Activated CD4-positive, alpha-beta T cell treated with anti-CD3 and anti-CD28 coated beads, Interleukin-2, amount 50 U/mL, for 16 hours (primary cell): ENCODE measurements around the gene HTRA3.

Source experiments
- DNase-seq: peaks from one replicate; pipeline ENCODE4 v3.0.0-alpha.2; 2020

The HTRA3 gene

DNA sequence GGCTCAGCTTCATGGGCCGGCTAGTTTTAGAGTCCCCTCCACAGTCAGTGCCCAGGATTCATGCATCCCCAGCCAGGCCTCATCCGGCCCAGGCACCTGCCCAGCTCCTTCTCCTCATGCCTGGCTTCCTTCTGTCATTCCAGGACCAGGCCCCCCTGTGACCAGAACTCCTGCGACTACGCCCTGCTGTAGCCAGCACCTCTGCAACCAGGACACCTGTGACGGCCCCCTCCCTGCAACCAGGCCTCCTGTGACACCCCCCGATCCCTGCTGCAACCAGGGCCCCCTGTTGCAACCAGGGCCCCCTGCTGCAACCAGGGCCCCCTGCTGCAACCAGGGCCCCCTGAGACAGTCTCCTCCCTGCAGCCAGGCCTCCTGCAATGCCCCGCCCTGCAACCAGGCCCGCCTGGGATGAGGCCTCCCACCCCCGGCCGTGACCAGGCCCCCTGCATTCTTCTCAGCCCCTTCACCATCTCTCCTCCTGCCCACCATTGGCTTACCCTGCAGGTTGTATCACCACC is 46.8 kb downstream of the HTRA3 start:
- DNase-seq, result no peak

DNA sequence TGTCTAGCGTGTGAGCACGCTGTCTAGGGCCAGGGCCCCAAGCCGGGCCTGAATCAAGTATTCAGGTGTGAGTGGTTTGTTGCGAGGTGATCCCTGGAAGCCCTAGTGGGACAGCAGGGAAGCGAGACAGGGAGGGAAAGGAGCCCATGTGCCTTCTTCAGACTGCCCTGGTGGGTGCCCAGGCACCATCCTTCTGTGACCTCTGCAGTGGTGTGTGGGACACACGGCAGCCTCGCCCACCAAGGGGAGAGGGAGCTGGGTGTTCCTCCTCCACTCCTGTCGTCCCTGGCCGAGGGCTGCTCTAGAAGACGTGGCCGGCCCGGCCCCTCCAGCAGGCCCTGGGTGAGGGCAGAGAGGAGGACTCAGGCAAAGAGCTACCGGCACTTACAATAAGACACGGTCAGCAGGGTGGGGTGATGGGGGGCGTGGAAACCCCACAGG is 47.4 kb downstream of the HTRA3 start:
- DNase-seq, result no peak

DNA sequence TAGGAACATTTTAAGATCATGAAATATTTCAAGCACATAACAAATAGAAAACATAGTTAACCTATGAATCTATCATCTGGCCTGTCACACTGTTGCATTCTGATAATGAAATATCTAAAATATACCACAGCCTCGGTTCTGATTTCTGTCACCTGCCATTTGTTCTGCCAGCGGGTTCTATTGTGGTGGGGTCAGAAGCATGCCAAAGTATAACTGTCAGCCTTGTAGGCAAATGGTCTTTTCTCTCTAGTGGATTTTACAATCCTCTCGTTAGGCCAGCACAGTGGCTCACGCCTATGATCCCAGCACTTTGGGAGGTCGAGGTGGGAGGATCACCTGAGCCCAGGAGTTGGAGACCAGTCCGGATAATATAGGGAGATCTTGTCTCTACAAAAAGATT is 47.9 kb downstream of the HTRA3 start:
- no peak for DNase-seq

- no peak for DNase-seq
Measured at GRCh38 chr4:8318509-8318908, 49.0 kb downstream of the HTRA3 start.

- DNase-seq, result no peak
Measured at GRCh38 chr4:8319061-8319460, 49.5 kb downstream of the HTRA3 start.

DNA sequence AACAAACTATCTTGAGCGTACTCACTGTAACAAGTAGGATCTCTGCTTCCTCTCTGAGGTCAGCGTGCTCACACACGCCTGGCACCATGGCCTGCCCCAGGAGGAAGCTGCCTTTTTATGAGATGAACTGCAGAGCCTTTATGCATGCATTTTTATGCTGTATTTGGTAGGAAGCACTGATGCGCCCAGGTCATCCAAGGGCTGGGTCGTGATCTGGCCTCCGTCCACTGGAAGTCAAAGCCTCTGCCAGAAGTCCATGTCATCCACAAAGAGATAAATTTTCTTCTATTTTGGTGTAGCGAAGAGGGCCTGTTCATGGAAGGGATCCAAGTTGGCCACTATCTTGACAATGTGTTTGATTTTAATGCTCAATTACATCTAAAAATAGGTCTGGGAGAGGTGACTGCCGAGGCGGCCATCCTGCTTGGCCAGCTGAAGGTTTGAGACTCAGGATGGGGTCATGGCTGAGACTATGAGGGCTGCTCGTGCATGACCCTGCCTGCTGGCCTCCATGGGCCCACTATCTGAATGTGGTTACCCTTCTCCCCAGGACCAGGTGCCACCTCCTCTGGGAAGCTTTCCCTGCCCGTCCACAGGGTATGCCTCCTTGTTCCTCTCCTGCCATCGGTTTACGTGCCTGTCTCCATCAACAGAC is 50.3 kb downstream of the HTRA3 start:
- no peak for DNase-seq

GRCh38 chr4:8320386-8320750 is 50.8 kb downstream of the HTRA3 start:
- DNase-seq, result no peak

GRCh38 chr4:8321220-8321619 is 51.7 kb downstream of the HTRA3 start:
- no peak for DNase-seq

DNA sequence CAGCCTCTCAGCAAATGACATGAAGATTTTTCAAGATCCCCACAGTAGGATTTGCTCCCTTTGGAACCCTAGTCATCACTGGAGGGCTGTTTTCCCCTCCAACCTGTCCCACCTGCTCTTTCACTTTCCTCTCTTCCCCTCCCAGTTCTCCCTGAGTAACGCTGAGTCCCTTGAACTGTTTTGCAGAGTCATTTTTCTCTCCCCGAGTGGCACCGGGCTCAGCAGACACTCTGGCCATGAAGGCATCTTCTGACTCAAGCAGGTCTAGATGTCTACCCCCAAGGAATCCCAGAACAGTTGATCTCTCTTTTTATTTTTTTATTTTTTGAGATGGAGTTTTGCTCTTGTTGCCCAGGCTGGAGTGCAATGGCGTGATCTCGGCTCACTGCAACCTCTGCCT is 52.2 kb downstream of the HTRA3 start:
- DNase-seq, result no peak

DNA sequence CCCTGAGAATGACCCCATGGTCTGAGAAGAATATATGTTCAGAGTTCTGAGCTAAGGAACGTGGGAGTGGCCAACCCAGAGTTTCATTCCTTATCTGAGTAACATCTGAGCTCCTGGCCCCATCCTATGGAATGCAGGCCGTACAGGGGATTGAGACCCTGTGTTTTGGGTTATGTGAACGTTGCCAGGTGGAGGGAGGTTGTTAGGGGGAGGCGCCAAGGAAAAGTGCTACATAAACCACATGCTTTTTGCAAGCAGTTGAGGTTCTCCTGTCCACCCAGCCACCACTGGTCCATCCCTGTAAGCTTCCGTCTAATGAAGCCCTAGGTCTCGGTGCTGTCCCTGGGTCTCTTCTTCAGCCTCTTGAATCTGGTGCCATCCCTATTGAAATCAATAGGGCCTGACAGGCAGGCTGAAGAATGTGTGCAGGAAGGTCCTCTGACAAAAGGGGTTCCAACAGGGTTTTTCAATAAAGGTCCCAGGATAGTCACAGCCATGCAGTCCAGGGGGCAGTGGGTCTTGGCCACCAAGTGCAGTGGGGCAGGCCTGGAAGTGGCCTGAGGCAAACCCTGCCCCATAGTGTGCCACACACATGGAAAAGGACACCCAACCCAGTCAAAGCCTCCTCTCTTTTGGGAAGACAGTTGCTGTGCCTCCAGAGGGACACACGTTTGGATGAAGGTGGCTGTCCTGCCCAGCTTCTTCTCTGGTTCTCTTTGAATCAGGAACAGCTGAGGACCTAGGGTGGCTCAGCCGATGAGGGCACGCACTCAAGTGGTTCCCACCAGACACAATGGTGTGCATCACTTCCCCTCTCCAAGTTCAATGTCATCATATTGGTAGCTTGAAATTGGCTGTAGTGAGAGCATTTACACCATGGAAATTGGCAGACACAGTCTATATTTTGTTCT is 53.5 kb downstream of the HTRA3 start:
- no peak for DNase-seq

DNA sequence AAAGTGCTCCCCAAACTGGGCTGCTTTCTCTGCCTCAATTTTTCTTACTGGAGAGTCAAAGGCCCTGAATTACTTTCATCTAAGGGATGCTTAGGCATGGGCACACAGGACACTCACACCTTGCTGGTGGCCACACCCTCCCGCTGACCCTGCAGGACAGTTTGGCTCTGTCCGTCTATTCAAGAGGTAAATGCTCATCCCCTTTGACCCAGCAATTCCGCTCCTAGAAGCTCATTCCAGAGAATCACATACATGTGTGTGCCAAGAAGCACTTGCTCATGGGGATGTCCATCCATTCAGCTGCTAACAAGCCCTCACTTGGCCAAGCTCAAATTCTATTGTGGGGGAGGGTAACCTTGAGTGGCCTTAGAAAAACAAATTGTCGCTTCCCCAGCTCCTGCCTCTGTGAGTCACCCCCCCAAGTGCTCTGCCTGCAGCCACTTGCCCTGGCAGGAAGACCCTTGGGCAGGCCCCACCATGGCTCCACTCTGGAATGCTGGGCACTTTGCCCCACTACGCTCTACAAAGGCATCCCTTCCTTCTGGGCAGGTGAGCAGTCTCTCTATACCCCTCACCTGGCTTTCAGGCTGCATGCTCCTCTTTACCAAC is 54.5 kb downstream of the HTRA3 start:
- DNase-seq, result no peak

GRCh38 chr4:8324640-8325239 is 55.2 kb downstream of the HTRA3 start:
- DNase-seq, result no peak

DNA sequence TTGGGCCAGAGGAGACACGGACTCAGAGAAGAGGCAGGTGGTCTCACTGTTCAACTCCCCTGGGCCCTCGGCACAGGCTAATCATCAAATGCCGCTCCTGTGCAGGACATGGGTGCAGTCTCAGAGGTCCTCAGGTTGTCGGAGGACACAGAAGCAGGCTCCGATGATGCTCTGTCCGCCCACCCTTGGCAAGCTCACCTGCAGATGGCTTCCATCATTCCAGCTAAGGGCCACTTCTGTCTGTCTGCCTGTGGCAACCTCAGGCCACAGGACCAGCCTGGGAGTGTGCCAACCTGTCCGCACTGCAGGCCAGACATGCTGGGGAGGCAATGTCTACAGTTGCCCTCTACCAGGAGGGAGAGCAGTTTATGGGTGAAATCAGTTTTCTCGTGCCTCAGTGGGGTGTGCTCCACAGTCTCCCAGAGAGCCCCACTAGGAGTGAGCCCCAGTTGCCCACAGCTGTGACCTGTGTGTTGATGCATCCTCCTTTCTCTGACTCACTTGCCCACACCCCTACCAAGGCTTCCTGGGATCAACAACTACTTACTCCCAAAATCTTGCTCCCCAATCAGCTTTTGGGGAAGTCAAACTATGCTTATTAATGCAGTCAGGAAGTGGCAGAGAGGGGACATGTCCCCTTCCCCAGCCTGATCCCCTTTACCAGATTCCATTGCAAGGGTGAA is 55.9 kb downstream of the HTRA3 start:
- no peak for DNase-seq

DNA sequence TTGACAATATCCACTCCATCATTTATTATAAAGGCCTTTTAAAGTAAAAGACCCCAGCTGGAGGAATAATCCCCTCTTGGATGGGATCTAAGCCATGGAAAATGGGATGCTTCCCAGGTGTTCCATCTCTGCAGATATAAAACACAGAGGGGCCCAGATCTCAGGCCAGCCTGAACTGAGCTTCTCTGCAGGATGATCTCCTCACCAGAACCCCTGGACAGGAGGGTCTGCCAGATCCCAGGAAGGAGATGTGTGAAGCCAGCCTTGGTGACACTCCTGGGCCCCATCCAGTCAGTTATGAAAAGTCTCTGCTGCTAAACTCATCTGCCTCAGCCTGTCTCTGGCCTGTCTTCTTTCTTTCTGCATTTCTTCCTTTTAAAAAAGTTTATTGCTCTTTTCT is 56.7 kb downstream of the HTRA3 start:
- DNase-seq, result no peak

DNA sequence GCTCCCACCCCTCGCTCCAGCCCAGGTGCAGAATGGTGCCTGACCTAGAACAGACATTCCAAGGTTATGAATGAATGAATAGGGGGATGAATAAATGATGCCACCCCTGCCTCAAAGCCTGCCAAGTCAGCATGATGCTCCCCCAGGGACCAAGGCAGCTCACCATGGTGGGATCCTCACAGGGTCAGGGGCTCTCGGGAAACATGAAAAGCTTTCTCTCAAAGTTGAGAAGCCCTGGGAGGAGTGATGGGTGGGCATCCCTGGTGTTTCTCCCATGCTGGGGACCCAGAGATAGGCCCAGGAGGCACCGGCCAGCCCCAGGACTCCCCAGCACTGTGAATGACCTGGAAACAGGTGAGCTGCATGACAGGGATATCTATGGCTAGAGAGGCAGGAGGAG is 58.9 kb downstream of the HTRA3 start:
- DNase-seq, result no peak

GRCh38 chr4:8328866-8329559 is 59.5 kb downstream of the HTRA3 start:
- no peak for DNase-seq

DNA sequence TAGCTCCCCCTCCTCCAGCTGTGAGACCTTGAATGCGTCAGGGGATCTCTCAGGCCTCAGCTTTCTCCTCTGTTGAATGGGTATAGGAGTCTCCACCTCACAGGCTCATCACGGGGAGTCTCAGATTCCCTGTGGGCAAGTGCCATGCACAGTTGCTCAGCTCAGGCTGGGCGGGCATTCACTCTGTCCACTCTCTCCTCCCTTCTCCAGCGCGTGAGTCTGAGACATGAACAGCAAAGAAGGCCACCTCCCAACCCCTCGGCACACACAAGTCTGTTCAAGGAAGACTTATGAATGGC is 60.0 kb downstream of the HTRA3 start:
- DNase-seq, result no peak

- DNase-seq, result no peak
Measured at GRCh38 chr4:8329859-8330761, 60.6 kb downstream of the HTRA3 start.

GRCh38 chr4:8330821-8331574 is 61.4 kb downstream of the HTRA3 start:
- no peak for DNase-seq

DNA sequence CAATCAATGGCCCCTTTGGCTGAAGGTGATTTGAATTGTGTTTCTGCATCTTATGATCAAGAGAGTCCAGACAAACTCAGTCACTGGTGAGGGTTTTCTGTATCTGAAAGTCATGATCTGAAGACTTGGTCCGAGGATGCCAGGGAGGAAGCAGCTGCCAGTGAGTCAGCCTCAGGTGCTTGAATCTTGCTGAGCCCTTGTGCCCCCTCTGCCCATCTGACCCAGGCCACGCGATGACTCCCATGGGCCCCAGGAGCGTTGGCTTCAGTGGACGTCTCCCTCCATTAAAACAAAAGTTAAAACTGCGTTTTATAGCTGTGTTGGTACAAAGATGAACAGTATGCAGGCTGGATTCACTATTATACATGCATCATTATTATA is 62.0 kb downstream of the HTRA3 start:
- no peak for DNase-seq
